HEK293T (cell line): Measurements from ENCODE around the gene SLC25A22.

ENCODE experiments used
- CTCF ChIA-PET: fragments of 350-600 bp; formaldehyde crosslinking; extraction: SDS; loops from one replicate; lab custom pipeline; 2021; ENCODE audit warnings: antibody characterized with exemption, inconsistent platforms; lab: Yijun Ruan, JAX
- POLR2A ChIA-PET: fragments of 350-600 bp; formaldehyde crosslinking; extraction: SDS; loops from one replicate; lab custom pipeline; 2020; ENCODE audit warnings: antibody characterized with exemption, inconsistent platforms; lab: Yijun Ruan, JAX
- DNase-seq: peaks from one replicate; pipeline ENCODE4 v3.0.0; 2012; ENCODE audit warnings: mixed read lengths; ENCODE audit errors: extremely low spot score
- ARNT ChIP-seq: fragments of 450-650 bp; IDR thresholded peaks from 2 replicates; pipeline ENCODE4 v1.6.1; 2017; ENCODE audit warnings: mild to moderate bottlenecking
- BHLHE40 ChIP-seq: fragments of 450-650 bp; IDR thresholded peaks from 2 replicates; pipeline ENCODE4 v1.6.1; 2016; ENCODE audit warnings: mild to moderate bottlenecking, moderate library complexity, borderline replicate concordance
- CTBP1 ChIP-seq: fragments of 450-650 bp; IDR thresholded peaks from 2 replicates; pipeline ENCODE4 v1.6.1; 2016; ENCODE audit warnings: borderline replicate concordance
- ELF4 ChIP-seq: fragments of 450-650 bp; IDR thresholded peaks from 2 replicates; pipeline ENCODE4 v1.6.1; 2017; ENCODE audit warnings: antibody characterized with exemption
- FOXA1 ChIP-seq: fragments of 450-650 bp; IDR thresholded peaks from 2 replicates; pipeline ENCODE4 v1.6.1; 2016; ENCODE audit warnings: mild to moderate bottlenecking
- FOXK2 ChIP-seq: fragments of 450-650 bp; IDR thresholded peaks from 2 replicates; pipeline ENCODE4 v1.6.1; 2016; ENCODE audit warnings: mild to moderate bottlenecking
- FOXM1 ChIP-seq: fragments of 450-650 bp; IDR thresholded peaks from 2 replicates; pipeline ENCODE4 v1.6.1; 2017; ENCODE audit warnings: mild to moderate bottlenecking, borderline replicate concordance
- HDGF ChIP-seq: fragments of 450-650 bp; IDR thresholded peaks from 2 replicates; pipeline ENCODE4 v1.6.1; 2017; ENCODE audit warnings: antibody characterized with exemption, borderline replicate concordance
- L3MBTL2 ChIP-seq: fragments of 450-650 bp; conservative IDR thresholded peaks from 2 replicates; pipeline ENCODE4 v1.6.1; 2016; ENCODE audit warnings: mild to moderate bottlenecking
- LEF1 ChIP-seq: fragments of 450-650 bp; IDR thresholded peaks from 2 replicates; pipeline ENCODE4 v1.6.1; 2017; ENCODE audit warnings: mild to moderate bottlenecking, borderline replicate concordance
- NFRKB ChIP-seq: fragments of 450-650 bp; IDR thresholded peaks from 2 replicates; pipeline ENCODE4 v1.6.1; 2016; ENCODE audit warnings: mild to moderate bottlenecking, moderate library complexity
- PKNOX1 ChIP-seq: fragments of 450-650 bp; IDR thresholded peaks from 2 replicates; pipeline ENCODE4 v1.6.1; 2016
- SP1 ChIP-seq: fragments of 450-650 bp; IDR thresholded peaks from 2 replicates; pipeline ENCODE4 v1.6.1; 2017
- SUZ12 ChIP-seq: fragments of 450-650 bp; IDR thresholded peaks from 2 replicates; pipeline ENCODE4 v1.6.1; 2016; ENCODE audit warnings: mild to moderate bottlenecking
- TARDBP ChIP-seq: fragments of 450-650 bp; IDR thresholded peaks from 2 replicates; pipeline ENCODE4 v1.6.1; 2016
- ZNF384 ChIP-seq: fragments of 450-650 bp; IDR thresholded peaks from 2 replicates; pipeline ENCODE4 v1.6.1; 2016

Gene SLC25A22

GRCh38 chr11:803467-803742 is 5.3 kb upstream of the SLC25A22 start:
- DNase-seq: no peak
- ChIA-PET CTCF (no interaction called here), POLR2A (interaction anchor here (0.9 to 2.7 kb wide), 4 partner anchors 10 to 56 kb away, joined by 3 to 14 read pairs (median 4); partner anchors contain the start of gene TALDO1)
- TF ChIP-seq BHLHE40 (no peak), HDGF (no peak), NFRKB (no peak), SUZ12 (no peak), FOXK2 (no peak), FOXA1 (no peak), L3MBTL2 (no peak), PKNOX1 (no peak), LEF1 (no peak), FOXM1 (no peak), SP1 (no peak), TARDBP (no peak), ARNT (no peak), ELF4 (no peak), CTBP1 (no peak), ZNF384 (no peak)

GRCh38 chr11:802693-803466 is 4.8 kb upstream of the SLC25A22 start:
- DNase-seq: no peak
- ChIA-PET CTCF (no interaction called here), POLR2A (interaction anchor here (0.9 to 2.7 kb wide), 3 partner anchors 9 to 55 kb away, joined by 3 to 14 read pairs (median 3); partner anchors contain the start of gene TALDO1)
- TF ChIP-seq FOXK2 (no peak), HDGF (no peak), TARDBP (no peak), FOXM1 (no peak), SUZ12 (no peak), FOXA1 (no peak), SP1 (no peak), LEF1 (no peak)

GRCh38 chr11:802018-802617 is 4.0 kb upstream of the SLC25A22 start:
- POLR2A ChIA-PET: interaction anchor here (1.2 kb wide), 1 partner anchor 55 kb away, joined by 3 read pairs; the partner anchor contains the start of gene TALDO1
- CTCF ChIA-PET: no interaction called here
- TF ChIP-seq SP1 (no peak), LEF1 (no peak), ELF4 (no peak), BHLHE40 (no peak), FOXA1 (no peak)
- DNase-seq: no peak

GRCh38 chr11:801097-801780 is 3.2 kb upstream of the SLC25A22 start:
- POLR2A ChIA-PET: no interaction called here
- TF ChIP-seq L3MBTL2 (no peak), HDGF (no peak), PKNOX1 (no peak), ARNT (no peak), LEF1 (no peak), TARDBP (no peak), BHLHE40 (no peak), ZNF384 (no peak), FOXK2 (no peak), ELF4 (no peak), CTBP1 (no peak), NFRKB (no peak), FOXM1 (no peak), FOXA1 (no peak), SP1 (no peak), SUZ12 (no peak)
- no peak for DNase-seq
- CTCF ChIA-PET: no interaction called here

GRCh38 chr11:800473-800872 is 2.4 kb upstream of the SLC25A22 start:
- no peak for DNase-seq
- ChIA-PET CTCF (no interaction called here), POLR2A (no interaction called here)
- TF ChIP-seq FOXK2: no peak
- no peak for TF ChIP-seq SP1
- TF ChIP-seq ARNT: no peak
- no peak for TF ChIP-seq ELF4
- no peak for TF ChIP-seq SUZ12
- no peak for TF ChIP-seq NFRKB
- TF ChIP-seq FOXM1: no peak
- no peak for TF ChIP-seq PKNOX1
- TF ChIP-seq ZNF384: no peak
- no peak for TF ChIP-seq LEF1
- TF ChIP-seq BHLHE40: no peak
- no peak for TF ChIP-seq CTBP1
- no peak for TF ChIP-seq TARDBP
- TF ChIP-seq FOXA1: no peak
